GM12872 (cell line): Measurements from ENCODE around the gene TMEM132D.

ENCODE experiments used
- TF ChIP-seq, protein P1 (sequence below): IDR thresholded peaks from 3 replicates; pipeline ENCODE4 v1.5.1; 2011; ENCODE audit warnings: low read depth, mild to moderate bottlenecking, low read length, moderate library complexity; ENCODE audit not compliant: insufficient read depth

TMEM132D gene

DNA sequence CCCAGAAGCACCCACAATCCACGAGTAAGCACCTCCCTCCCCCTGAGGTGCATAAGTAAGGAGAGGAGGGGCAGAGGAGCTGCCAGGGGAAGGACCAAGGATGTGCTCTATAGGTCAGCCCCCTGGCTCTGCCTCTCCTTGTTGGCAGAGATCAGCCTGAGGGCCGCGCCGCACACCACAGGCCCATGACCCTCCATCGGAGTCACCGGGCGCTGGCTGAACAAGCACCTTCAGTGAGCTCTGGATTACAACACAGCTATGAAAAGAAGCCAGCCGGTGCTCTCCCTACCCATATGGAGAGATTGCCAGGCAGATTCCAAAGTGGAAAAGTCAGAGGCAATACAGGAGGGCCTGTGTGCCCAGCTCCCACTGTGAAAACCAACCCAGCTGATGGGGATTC, 793.2 kb downstream of the TMEM132D start:
- TF ChIP-seq, protein P1, sequence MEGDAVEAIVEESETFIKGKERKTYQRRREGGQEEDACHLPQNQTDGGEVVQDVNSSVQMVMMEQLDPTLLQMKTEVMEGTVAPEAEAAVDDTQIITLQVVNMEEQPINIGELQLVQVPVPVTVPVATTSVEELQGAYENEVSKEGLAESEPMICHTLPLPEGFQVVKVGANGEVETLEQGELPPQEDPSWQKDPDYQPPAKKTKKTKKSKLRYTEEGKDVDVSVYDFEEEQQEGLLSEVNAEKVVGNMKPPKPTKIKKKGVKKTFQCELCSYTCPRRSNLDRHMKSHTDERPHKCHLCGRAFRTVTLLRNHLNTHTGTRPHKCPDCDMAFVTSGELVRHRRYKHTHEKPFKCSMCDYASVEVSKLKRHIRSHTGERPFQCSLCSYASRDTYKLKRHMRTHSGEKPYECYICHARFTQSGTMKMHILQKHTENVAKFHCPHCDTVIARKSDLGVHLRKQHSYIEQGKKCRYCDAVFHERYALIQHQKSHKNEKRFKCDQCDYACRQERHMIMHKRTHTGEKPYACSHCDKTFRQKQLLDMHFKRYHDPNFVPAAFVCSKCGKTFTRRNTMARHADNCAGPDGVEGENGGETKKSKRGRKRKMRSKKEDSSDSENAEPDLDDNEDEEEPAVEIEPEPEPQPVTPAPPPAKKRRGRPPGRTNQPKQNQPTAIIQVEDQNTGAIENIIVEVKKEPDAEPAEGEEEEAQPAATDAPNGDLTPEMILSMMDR = no peak

DNA sequence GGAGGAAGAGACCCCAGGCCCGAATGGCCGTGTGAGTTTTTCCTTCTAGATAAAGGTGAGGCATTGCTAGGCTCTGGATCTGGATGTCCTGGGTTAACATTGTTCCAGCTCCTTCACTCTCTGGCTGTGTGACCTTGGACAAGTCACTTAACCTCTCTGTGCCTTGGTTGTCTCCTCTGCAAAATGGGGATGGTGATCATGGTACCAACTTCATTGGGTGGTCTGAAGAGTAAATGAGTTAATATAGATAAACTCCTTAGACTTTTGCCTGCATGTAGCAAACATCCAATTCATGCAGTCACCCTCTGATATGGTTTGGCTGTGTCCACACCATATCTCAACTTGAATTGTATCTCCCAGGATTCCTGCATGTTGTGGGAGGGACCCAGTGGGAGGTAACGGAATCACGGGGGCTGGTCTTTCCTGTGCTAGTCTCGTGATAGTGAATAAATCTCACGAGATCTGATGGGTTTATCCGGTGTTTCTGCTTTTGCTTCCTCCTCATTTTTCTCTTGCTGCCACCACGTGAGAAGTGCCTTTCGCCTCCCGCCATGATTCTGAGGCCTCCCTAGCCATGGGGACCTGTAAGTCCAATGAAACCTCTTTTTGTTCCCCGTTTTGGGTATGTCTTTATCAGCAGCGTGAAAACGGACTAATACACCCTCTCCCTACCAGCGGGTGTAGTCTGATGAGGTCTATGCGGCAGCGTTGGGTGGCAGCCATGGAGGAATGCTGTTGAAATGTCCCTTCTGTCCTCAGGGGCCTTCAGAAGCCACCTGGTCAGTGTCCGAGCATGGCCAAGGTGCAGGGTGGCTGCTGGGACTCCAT, 794.4 kb downstream of the TMEM132D start:
- TF ChIP-seq, protein P1 = no peak

DNA sequence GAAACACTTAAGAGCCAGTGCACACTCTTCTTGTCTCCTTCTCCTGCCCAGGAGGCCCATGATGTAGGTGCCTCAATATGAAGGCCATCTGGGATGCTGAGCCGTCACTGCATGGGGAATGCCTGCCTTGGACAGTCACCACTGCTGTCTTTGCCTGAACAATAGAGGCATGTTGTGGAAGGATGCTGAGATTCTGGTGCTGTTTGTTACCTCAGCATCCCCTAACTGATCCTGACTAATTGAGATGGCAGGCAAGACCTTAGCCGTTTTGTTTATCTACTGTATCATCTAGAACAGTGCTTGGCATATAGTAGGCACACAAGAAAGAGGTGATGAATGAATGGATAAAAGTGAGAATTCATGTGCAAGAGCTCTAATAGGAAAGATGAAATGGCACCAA, 797.1 kb downstream of the TMEM132D start:
- TF ChIP-seq, protein P1 = no peak

DNA sequence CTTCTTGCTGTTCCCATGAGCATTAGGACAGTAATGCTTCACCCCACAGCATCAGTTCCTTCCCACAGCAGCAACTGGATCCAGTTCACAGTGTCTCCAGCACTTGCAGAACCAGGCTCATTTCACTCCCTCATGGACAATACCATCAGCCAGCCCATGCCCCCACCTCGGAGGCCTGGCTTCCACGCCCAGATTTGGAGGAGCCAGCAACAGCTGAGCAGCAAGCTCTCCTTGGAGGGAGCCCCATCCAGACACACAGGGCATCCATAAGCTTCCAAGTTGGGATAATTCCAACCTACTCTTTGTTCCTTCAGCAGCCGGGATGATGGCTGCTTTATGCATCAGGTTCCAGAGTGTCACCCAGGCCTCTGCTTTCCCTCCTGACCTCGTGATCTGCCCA, 800.6 kb downstream of the TMEM132D start:
- TF ChIP-seq, protein P1 = no peak

DNA sequence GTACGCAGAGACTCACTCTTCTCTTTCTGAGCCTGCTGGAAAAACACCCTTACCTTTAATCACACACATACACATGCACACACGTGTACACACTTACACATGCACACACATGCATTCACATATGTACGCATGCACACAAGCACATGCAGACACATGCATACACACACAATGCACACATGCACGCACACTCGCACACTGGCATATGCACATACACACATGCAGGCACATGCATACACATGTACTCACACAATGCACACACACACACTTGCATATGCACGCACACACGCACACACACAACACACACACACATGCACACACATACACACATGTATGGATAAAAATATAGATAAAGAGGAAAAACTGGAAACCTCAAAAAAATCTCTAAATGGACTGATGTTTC, 801.6 kb downstream of the TMEM132D start:
- TF ChIP-seq, protein P1 = no peak

DNA sequence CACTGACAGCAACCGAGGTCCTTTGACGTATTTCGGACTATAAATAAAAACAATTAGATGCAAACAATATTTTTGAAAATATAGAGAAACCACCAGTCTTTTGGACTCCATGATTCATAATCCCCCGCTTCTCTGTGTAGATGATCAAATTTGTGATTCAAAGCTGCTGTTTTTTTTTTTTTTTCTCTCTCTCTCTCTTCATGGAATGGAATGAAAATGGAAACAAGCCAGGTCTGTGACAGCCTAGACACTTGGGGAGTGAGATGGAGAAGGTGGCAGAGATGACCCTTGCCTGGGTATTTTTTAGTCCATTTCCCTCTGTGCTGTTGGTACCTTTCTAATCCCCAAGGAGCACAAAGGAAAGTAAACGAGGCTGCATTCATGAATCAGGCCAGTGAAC, 802.0 kb downstream of the TMEM132D start:
- TF ChIP-seq, protein P1 = no peak

DNA sequence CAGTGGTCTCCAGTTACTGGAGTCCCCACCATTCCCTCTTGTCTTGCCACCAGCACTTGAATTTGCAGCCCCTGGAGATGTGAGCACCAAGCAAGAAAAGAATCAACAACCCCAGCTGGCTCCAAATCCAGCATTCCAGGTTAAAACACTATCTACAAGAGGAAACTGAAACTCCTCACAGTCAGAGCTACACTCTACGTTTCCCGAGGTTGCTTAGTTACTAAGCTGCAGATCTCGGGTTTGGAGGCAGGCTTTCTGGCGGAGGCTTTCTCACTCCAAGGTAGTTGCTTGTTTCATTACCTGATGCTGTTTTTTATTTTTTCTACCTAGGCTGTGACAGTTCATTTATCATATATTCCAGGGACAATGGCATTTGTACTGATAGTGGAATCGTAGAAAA, 802.4 kb downstream of the TMEM132D start:
- TF ChIP-seq, protein P1 = no peak
